SK-N-SH (cell line): ENCODE measurements around the gene HFE. TPM values are rescaled to one million over a fixed set of nuclear protein-coding genes. Genes with fewer than 3 reads are reported as not detected.

Experiments used
- CTCF ChIA-PET: fragments of 300-600, 350-600 bp; formaldehyde crosslinking; extraction: SDS; loops from one replicate; lab custom pipeline; 2021; lab: Yijun Ruan, JAX
- POLR2A ChIA-PET: fragments of 350-600 bp; sonication (Branson Sonifier 250); formaldehyde crosslinking; extraction: SDS; loops from one replicate; lab custom pipeline; 2020; ENCODE audit warnings: antibody characterized with exemption, inconsistent platforms; lab: Yijun Ruan, JAX
- DNase-seq: peaks from one replicate; pipeline ENCODE4 v3.0.0; 2012
- H2AFZ ChIP-seq: fragments of 200-600 bp; sonication (generic); 2 replicates; pipeline ENCODE4 v1.8.1; 2016; ENCODE audit warnings: antibody characterized with exemption, mild to moderate bottlenecking, low read depth
- H3F3A ChIP-seq: fragments of 200-600 bp; sonication (generic); replicated peaks from 2 replicates; pipeline ENCODE3; 2016; ENCODE audit warnings: antibody characterized with exemption, mild to moderate bottlenecking; ENCODE audit not compliant: insufficient read depth
- H3K27ac ChIP-seq, 2 experiments: fragments of 200-500 bp in 1 of 2; fragments of 200-600 bp in 1 of 2; sonication (Bioruptor generic) in 1 of 2; sonication (generic), shearing (Covaris generic) in 1 of 2; 2 replicates each; pipeline versions ENCODE4 v1.5.1 to v1.6.1; 2014 to 2016; ENCODE audit warnings: low read depth in 2 of 2, inconsistent platforms in 1 of 2, low read length in 1 of 2, mild to moderate bottlenecking in 1 of 2, mixed read lengths in 1 of 2
- H3K27me3 ChIP-seq: fragments of 200-600 bp; sonication (generic), shearing (Covaris generic); 2 replicates; pipeline ENCODE4 v1.6.1; 2016; ENCODE audit warnings: mixed run types; ENCODE audit not compliant: insufficient read depth
- H3K36me3 ChIP-seq, 2 experiments: fragments of 200-500 bp in 1 of 2; fragments of 200-600 bp in 1 of 2; sonication (Bioruptor generic) in 1 of 2; sonication (generic) in 1 of 2; replicated peaks in 1 of 2; 2 replicates each; pipeline versions ENCODE3 to v1.5.1; 2014 to 2016; ENCODE audit warnings: low read length in 1 of 2, mild to moderate bottlenecking in 1 of 2; ENCODE audit not compliant: insufficient read depth in 2 of 2, control insufficient read depth in 1 of 2
- H3K4me1 ChIP-seq, 2 experiments: fragments of 200-500 bp in 1 of 2; fragments of 200-600 bp in 1 of 2; sonication (Bioruptor generic) in 1 of 2; sonication (generic), shearing (Covaris generic) in 1 of 2; 2 replicates each; pipeline versions ENCODE4 v1.5.1 to v1.6.1; 2014 to 2016; ENCODE audit warnings: low read depth in 1 of 2, low read length in 1 of 2, mixed run types in 1 of 2; ENCODE audit not compliant: insufficient read depth in 2 of 2, control insufficient read depth in 1 of 2
- H3K4me2 ChIP-seq: fragments of 200-600 bp; sonication (generic), shearing (Covaris generic); 2 replicates; pipeline ENCODE4 v1.6.1; 2017; ENCODE audit warnings: mixed run types
- H3K4me3 ChIP-seq, 2 experiments: fragments of 200-500 bp in 1 of 2; fragments of 200-600 bp in 1 of 2; sonication (Bioruptor generic) in 1 of 2; sonication (generic), shearing (Covaris generic) in 1 of 2; 2 replicates each; pipeline versions ENCODE4 v1.5.1 to v1.8.1; 2014 to 2016; ENCODE audit warnings: low read depth in 2 of 2, inconsistent platforms in 1 of 2, low read length in 1 of 2, mild to moderate bottlenecking in 1 of 2, mixed read lengths in 1 of 2, moderate library complexity in 1 of 2
- H3K79me2 ChIP-seq: fragments of 200-600 bp; sonication (generic); 2 replicates; pipeline ENCODE4 v1.8.1; 2017; ENCODE audit warnings: mild to moderate bottlenecking; ENCODE audit not compliant: insufficient read depth
- H3K9ac ChIP-seq: fragments of 200-600 bp; sonication (generic); 2 replicates; pipeline ENCODE4 v1.6.1; 2017; ENCODE audit warnings: mixed run types
- H3K9me2 ChIP-seq: fragments of 200-600 bp; sonication (generic); 2 replicates; pipeline ENCODE4 v1.6.1; 2017; ENCODE audit warnings: mixed run types
- H3K9me3 ChIP-seq: fragments of 200-600 bp; sonication (generic); 2 replicates; pipeline ENCODE4 v1.6.1; 2017; ENCODE audit warnings: mixed run types, mild to moderate bottlenecking, moderate library complexity
- H4K20me1 ChIP-seq: fragments of 200-600 bp; sonication (generic); 2 replicates; pipeline ENCODE4 v1.6.1; 2017; ENCODE audit warnings: mild to moderate bottlenecking, mixed run types; ENCODE audit not compliant: insufficient read depth
- CHD2 ChIP-seq: fragments of 150-350 bp; IDR thresholded peaks from 2 replicates; pipeline ENCODE4 v1.6.1; 2018; ENCODE audit warnings: low read length; ENCODE audit not compliant: partially characterized antibody
- ELF1 ChIP-seq: IDR thresholded peaks from 2 replicates; pipeline ENCODE4 v1.4.0; 2012
- FOSL2 ChIP-seq: IDR thresholded peaks from 2 replicates; pipeline ENCODE4 v1.4.0; 2012; ENCODE audit warnings: low read depth, mild to moderate bottlenecking, moderate library complexity, borderline replicate concordance
- FOXM1 ChIP-seq: IDR thresholded peaks from 2 replicates; pipeline ENCODE4 v1.4.0; 2012; ENCODE audit warnings: low read depth, mild to moderate bottlenecking
- GATA2 ChIP-seq: sonication (generic); formaldehyde crosslinking; IDR thresholded peaks from 2 replicates; pipeline ENCODE4 v1.5.0; 2020; ENCODE audit warnings: mild to moderate bottlenecking, missing genetic modification reagents
- JUND ChIP-seq: IDR thresholded peaks from 2 replicates; pipeline ENCODE4 v1.4.0; 2012
- MEF2A ChIP-seq: IDR thresholded peaks from 2 replicates; pipeline ENCODE4 v1.4.0; 2012; ENCODE audit warnings: low read depth, borderline replicate concordance
- NFIC ChIP-seq: IDR thresholded peaks from 2 replicates; pipeline ENCODE4 v1.4.0; 2012; ENCODE audit warnings: borderline replicate concordance
- NRF1 ChIP-seq: IDR thresholded peaks from 2 replicates; pipeline ENCODE4 v1.6.1; 2012; ENCODE audit warnings: low read depth, mild to moderate bottlenecking, low read length
- RFX5 ChIP-seq: IDR thresholded peaks from 2 replicates; pipeline ENCODE4 v1.6.1; 2012; ENCODE audit warnings: mild to moderate bottlenecking, improper control_type of control experiment, low read length
- SMC3 ChIP-seq: IDR thresholded peaks from 2 replicates; pipeline ENCODE4 v1.6.1; 2012; ENCODE audit warnings: low read depth, low read length, improper control_type of control experiment
- TAF1 ChIP-seq: IDR thresholded peaks from 2 replicates; pipeline ENCODE4 v1.6.1; 2012; ENCODE audit warnings: low read depth, mild to moderate bottlenecking, low read length, moderate library complexity, borderline replicate concordance
- TCF12 ChIP-seq: IDR thresholded peaks from 2 replicates; pipeline ENCODE4 v1.4.0; 2012
- YY1 ChIP-seq: IDR thresholded peaks from 2 replicates; pipeline ENCODE4 v1.4.0; 2012; ENCODE audit warnings: low read depth, mild to moderate bottlenecking
- WGBS: methylation state at CpG from one replicate; pipeline ENCODE4 v1.1.6; 2017; ENCODE audit warnings: low lambda C conversion rate; 5-methylcytosine and 5-hydroxymethylcytosine counted together
- polyA plus RNA-seq, 3 experiments: library from polyadenylated mRNA; depleted of rRNA; stranded (reverse); fragments of >200 nt; gene quantifications; 2 replicates each; pipeline ENCODE4 v1.2.3, GENCODE V29; 2012
- TF ChIP-seq, protein P1 (sequence below): IDR thresholded peaks from 2 replicates; pipeline ENCODE4 v1.6.1; 2012; ENCODE audit warnings: mild to moderate bottlenecking, low read depth, low read length, moderate library complexity
- TF ChIP-seq, protein P2 (sequence below): IDR thresholded peaks from 2 replicates; pipeline ENCODE4 v1.4.0; 2012; ENCODE audit warnings: low read depth, borderline replicate concordance
- TF ChIP-seq, protein P3 (sequence below): IDR thresholded peaks from 2 replicates; pipeline ENCODE4 v1.4.0; 2012; ENCODE audit warnings: low read depth
- TF ChIP-seq, protein P4 (sequence below): fragments of 150-350 bp; IDR thresholded peaks from 2 replicates; pipeline ENCODE4 v1.6.1; 2016; ENCODE audit warnings: mild to moderate bottlenecking, low read depth, low read length
- TF ChIP-seq, protein P5 (sequence below): fragments of 200-600 bp; sonication (generic); IDR thresholded peaks from 2 replicates; pipeline ENCODE4 v1.6.1; 2017; ENCODE audit warnings: antibody characterized with exemption, mild to moderate bottlenecking, moderate library complexity

HFE gene
- polyA plus RNA-seq, 1 of the 3 experiments (the other 2 are of a cell fraction), result not detected

DNA sequence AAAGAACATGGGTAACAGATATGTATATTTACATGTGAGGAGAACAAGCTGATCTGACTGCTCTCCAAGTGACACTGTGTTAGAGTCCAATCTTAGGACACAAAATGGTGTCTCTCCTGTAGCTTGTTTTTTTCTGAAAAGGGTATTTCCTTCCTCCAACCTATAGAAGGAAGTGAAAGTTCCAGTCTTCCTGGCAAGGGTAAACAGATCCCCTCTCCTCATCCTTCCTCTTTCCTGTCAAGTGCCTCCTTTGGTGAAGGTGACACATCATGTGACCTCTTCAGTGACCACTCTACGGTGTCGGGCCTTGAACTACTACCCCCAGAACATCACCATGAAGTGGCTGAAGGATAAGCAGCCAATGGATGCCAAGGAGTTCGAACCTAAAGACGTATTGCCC, 5.2 kb downstream of the HFE start (continued):
- TF ChIP-seq SMC3, result no peak
- TF ChIP-seq JUND, result no peak
- TF ChIP-seq, protein P1, sequence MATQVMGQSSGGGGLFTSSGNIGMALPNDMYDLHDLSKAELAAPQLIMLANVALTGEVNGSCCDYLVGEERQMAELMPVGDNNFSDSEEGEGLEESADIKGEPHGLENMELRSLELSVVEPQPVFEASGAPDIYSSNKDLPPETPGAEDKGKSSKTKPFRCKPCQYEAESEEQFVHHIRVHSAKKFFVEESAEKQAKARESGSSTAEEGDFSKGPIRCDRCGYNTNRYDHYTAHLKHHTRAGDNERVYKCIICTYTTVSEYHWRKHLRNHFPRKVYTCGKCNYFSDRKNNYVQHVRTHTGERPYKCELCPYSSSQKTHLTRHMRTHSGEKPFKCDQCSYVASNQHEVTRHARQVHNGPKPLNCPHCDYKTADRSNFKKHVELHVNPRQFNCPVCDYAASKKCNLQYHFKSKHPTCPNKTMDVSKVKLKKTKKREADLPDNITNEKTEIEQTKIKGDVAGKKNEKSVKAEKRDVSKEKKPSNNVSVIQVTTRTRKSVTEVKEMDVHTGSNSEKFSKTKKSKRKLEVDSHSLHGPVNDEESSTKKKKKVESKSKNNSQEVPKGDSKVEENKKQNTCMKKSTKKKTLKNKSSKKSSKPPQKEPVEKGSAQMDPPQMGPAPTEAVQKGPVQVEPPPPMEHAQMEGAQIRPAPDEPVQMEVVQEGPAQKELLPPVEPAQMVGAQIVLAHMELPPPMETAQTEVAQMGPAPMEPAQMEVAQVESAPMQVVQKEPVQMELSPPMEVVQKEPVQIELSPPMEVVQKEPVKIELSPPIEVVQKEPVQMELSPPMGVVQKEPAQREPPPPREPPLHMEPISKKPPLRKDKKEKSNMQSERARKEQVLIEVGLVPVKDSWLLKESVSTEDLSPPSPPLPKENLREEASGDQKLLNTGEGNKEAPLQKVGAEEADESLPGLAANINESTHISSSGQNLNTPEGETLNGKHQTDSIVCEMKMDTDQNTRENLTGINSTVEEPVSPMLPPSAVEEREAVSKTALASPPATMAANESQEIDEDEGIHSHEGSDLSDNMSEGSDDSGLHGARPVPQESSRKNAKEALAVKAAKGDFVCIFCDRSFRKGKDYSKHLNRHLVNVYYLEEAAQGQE, result no peak
- TF ChIP-seq FOSL2, result no peak
- TF ChIP-seq FOXM1, result no peak
- TF ChIP-seq, all 33 proteins: peak for 0

DNA sequence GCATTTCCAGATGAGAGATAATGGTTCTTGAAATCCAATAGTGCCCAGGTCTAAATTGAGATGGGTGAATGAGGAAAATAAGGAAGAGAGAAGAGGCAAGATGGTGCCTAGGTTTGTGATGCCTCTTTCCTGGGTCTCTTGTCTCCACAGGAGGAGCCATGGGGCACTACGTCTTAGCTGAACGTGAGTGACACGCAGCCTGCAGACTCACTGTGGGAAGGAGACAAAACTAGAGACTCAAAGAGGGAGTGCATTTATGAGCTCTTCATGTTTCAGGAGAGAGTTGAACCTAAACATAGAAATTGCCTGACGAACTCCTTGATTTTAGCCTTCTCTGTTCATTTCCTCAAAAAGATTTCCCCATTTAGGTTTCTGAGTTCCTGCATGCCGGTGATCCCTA, 6.8 kb downstream of the HFE start:
- H3K27ac ChIP-seq, result no peak overlapping the region
- DNase-seq, result no peak
- H3K4me1 ChIP-seq, result no peaks in the 10 kb centered on the region
- no peaks in the 10 kb centered on the region for H3K79me2 ChIP-seq
- no peaks in the 10 kb centered on the region for H3K9me3 ChIP-seq
- no peak overlapping the region for H3K4me3 ChIP-seq
- 95% methylated on average over 5 of the region's 5 CpGs for WGBS
- H3K9ac ChIP-seq, result no peak overlapping the region
- POLR2A ChIA-PET, result interaction anchor here (1.2 kb wide), 1 partner anchor 11 kb away, joined by 3 read pairs; no protein-coding TSS in a partner anchor
- H3K27me3 ChIP-seq, result no peaks in the 10 kb centered on the region
- no peaks in the 10 kb centered on the region for H3F3A ChIP-seq
- TF ChIP-seq, protein P2, sequence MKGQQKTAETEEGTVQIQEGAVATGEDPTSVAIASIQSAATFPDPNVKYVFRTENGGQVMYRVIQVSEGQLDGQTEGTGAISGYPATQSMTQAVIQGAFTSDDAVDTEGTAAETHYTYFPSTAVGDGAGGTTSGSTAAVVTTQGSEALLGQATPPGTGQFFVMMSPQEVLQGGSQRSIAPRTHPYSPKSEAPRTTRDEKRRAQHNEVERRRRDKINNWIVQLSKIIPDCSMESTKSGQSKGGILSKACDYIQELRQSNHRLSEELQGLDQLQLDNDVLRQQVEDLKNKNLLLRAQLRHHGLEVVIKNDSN, result no peak
- TF ChIP-seq TAF1 (no peak), GATA2 (no peak), NRF1 (no peak), TCF12 (no peak), NFIC (no peak), MEF2A (no peak), RFX5 (no peak), CHD2 (no peak), YY1 (no peak), SMC3 (no peak), ELF1 (no peak)
- TF ChIP-seq, protein P3, sequence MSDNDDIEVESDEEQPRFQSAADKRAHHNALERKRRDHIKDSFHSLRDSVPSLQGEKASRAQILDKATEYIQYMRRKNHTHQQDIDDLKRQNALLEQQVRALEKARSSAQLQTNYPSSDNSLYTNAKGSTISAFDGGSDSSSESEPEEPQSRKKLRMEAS, result no peak
- TF ChIP-seq, protein P4, sequence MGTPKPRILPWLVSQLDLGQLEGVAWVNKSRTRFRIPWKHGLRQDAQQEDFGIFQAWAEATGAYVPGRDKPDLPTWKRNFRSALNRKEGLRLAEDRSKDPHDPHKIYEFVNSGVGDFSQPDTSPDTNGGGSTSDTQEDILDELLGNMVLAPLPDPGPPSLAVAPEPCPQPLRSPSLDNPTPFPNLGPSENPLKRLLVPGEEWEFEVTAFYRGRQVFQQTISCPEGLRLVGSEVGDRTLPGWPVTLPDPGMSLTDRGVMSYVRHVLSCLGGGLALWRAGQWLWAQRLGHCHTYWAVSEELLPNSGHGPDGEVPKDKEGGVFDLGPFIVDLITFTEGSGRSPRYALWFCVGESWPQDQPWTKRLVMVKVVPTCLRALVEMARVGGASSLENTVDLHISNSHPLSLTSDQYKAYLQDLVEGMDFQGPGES, result no peak
- TF ChIP-seq, protein P5, sequence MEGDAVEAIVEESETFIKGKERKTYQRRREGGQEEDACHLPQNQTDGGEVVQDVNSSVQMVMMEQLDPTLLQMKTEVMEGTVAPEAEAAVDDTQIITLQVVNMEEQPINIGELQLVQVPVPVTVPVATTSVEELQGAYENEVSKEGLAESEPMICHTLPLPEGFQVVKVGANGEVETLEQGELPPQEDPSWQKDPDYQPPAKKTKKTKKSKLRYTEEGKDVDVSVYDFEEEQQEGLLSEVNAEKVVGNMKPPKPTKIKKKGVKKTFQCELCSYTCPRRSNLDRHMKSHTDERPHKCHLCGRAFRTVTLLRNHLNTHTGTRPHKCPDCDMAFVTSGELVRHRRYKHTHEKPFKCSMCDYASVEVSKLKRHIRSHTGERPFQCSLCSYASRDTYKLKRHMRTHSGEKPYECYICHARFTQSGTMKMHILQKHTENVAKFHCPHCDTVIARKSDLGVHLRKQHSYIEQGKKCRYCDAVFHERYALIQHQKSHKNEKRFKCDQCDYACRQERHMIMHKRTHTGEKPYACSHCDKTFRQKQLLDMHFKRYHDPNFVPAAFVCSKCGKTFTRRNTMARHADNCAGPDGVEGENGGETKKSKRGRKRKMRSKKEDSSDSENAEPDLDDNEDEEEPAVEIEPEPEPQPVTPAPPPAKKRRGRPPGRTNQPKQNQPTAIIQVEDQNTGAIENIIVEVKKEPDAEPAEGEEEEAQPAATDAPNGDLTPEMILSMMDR, result no peak
- H3K9me2 ChIP-seq, result no peaks in the 10 kb centered on the region
- no peak overlapping the region for H3K4me2 ChIP-seq
- H2AFZ ChIP-seq, result no peak overlapping the region
- CTCF ChIA-PET, result interaction anchor here (0.6 to 20.9 kb wide), 3 partner anchors 10 to 42 kb away, joined by 3 to 660 read pairs (median 3); a partner anchor contains a TSS
- H4K20me1 ChIP-seq, result no peaks in the 10 kb centered on the region
- no peaks in the 10 kb centered on the region for H3K36me3 ChIP-seq
